ENCODE results near the gene LCE5A.

- TF ChIP-seq TAF1 (IDR thresholded peaks at IDR 0.05; ENCODE audit: low read depth) (no peak), CTCF (IDR thresholded peaks at IDR 0.05; ENCODE audit: poor library complexity, severe bottlenecking) (no peak), POLR2AphosphoS5 (IDR thresholded peaks at IDR 0.05) (no peak), EZH2 (IDR thresholded peaks at IDR 0.05; ENCODE audit: borderline replicate concordance, insufficient read depth, low read length, poor library complexity, severe bottlenecking) (no peak), EP300 (conservative IDR thresholded peaks at IDR 0.05; ENCODE audit: poor library complexity, severe bottlenecking) (no peak), RAD21 (conservative IDR thresholded peaks at IDR 0.05) (no peak), SMC3 (conservative IDR thresholded peaks at IDR 0.05; ENCODE audit: poor library complexity) (no peak), MXI1 (conservative IDR thresholded peaks at IDR 0.05; ENCODE audit: poor library complexity, severe bottlenecking) (no peak)
These were observed 36.6 kb upstream of the LCE5A start for GRCh38 chr1:152473887-152474537.
